RWPE1 (cell line): ENCODE results near the gene SPAG7.

ENCODE experiments used
- CTCF ChIA-PET: fragments of 350-600 bp; sonication (Branson Sonifier 250); formaldehyde crosslinking; extraction: SDS; loops from one replicate; lab custom pipeline; 2021; lab: Yijun Ruan, JAX
- POLR2A ChIA-PET: fragments of 400-600 bp; formaldehyde crosslinking; extraction: SDS; loops from one replicate; lab custom pipeline; 2020; ENCODE audit warnings: antibody characterized with exemption; ENCODE audit not compliant: low non-redundant PET; lab: Yijun Ruan, JAX
- DNase-seq: peaks from one replicate; pipeline ENCODE4 v3.0.0; 2012; ENCODE audit warnings: low spot score
- H3K27ac ChIP-seq: fragments of 450-650 bp; 2 replicates; pipeline ENCODE4 v1.5.1; 2017
- CTCF ChIP-seq: fragments of 450-650 bp; conservative IDR thresholded peaks from 2 replicates; pipeline ENCODE4 v1.5.1; 2017; ENCODE audit warnings: low read depth, mild to moderate bottlenecking

SPAG7 gene

GRCh38 chr17:4945176-4945943 lies 22.3 kb downstream of the SPAG7 start:
- POLR2A ChIA-PET = interaction anchor here (1.3 kb wide), 1 partner anchor 24 kb away, joined by 3 read pairs; no protein-coding TSS in a partner anchor
- H3K27ac ChIP-seq = peak overlapping the region; percentile 100
- no peak for TF ChIP-seq CTCF
- peak; percentile 95 for DNase-seq
- CTCF ChIA-PET = interaction anchor here (0.9 kb wide), 1 partner anchor 23 kb away, joined by 3 read pairs; no protein-coding TSS in a partner anchor

- no peak for DNase-seq
- H3K27ac ChIP-seq = peak overlapping the region; percentile 100
- ChIA-PET CTCF (interaction anchor here (0.9 kb wide), 1 partner anchor 24 kb away, joined by 3 read pairs; no protein-coding TSS in a partner anchor), POLR2A (interaction anchor here (1.3 kb wide), 1 partner anchor 25 kb away, joined by 3 read pairs; no protein-coding TSS in a partner anchor)
- TF ChIP-seq CTCF = no peak
Measured at GRCh38 chr17:4944554-4945175, 23.0 kb downstream of the SPAG7 start.

- no peak for TF ChIP-seq CTCF
- ChIA-PET CTCF (interaction anchor here (0.9 kb wide), 1 partner anchor 24 kb away, joined by 3 read pairs; no protein-coding TSS in a partner anchor), POLR2A (no interaction called here)
- peak overlapping the region; percentile 100 for H3K27ac ChIP-seq
- DNase-seq = no peak
Measured at GRCh38 chr17:4944163-4944553, 23.5 kb downstream of the SPAG7 start.

- ChIA-PET POLR2A (no interaction called here), CTCF (interaction anchor here (0.6 kb wide), 1 partner anchor 39 kb away, joined by 3 read pairs; no protein-coding TSS in a partner anchor)
- no peak for TF ChIP-seq CTCF
- H3K27ac ChIP-seq = peak overlapping the region; percentile 100
- DNase-seq = no peak
Measured at GRCh38 chr17:4942760-4943508, 24.7 kb downstream of the SPAG7 start.

GRCh38 chr17:4941319-4941610 lies 26.4 kb downstream of the SPAG7 start:
- CTCF ChIA-PET = no interaction called here

More at GRCh38 chr17:4941319-4941610, 26.4 kb downstream of the SPAG7 start:
- no peak for TF ChIP-seq CTCF
- POLR2A ChIA-PET = interaction anchor here (2.2 kb wide), 1 partner anchor 56 kb away, joined by 4 read pairs; the partner anchor contains the start of genes INCA1 and KIF1C
- DNase-seq = no peak
- H3K27ac ChIP-seq = peak overlapping the region; percentile 100
